HG03064 (cell line): ENCODE data around the gene RNF40.
"Not testable (repeated sequence)": the region's sequence is repeated elsewhere in the genome, so short reads cannot be mapped to it uniquely, and the experiment has no call there.

Experiments used
- ATAC-seq: cut with Tn5 transposase; IDR thresholded peaks from one replicate; pipeline ENCODE4 v1.9.1; 2021; ENCODE audit warnings: low read depth; ENCODE audit not compliant: unreplicated experiment

The RNF40 gene

GRCh38 chr16:30813821-30814189 lies 51.7 kb downstream of the RNF40 start:
- ATAC-seq, result no peak

GRCh38 chr16:30816769-30817168 lies 54.6 kb downstream of the RNF40 start:
- no peak for ATAC-seq

- ATAC-seq, result no peak
Measured at GRCh38 chr16:30820952-30821421, 58.9 kb downstream of the RNF40 start.

- not testable (repeated sequence) for ATAC-seq
Measured at GRCh38 chr16:30821441-30821840, 59.3 kb downstream of the RNF40 start.

- no peak for ATAC-seq
Measured at GRCh38 chr16:30821891-30822290, 59.8 kb downstream of the RNF40 start.
